Transverse colon (tissue), 4 donors: ENCODE data around the gene ADCY5. TPM values are rescaled to one million over a fixed set of nuclear protein-coding genes. Genes with fewer than 3 reads are reported as not detected.

Experiments
- DNase-seq: peaks from one replicate; pipeline ENCODE4 v3.0.0-alpha.2; 2019
- H3K27ac ChIP-seq, 4 donors: fragments of 200-600 bp; sonication (generic); 2 replicates each; pipeline ENCODE4 v1.5.1; 2016 to 2018; ENCODE audit warnings: inconsistent platforms in 4 of 4
- H3K27me3 ChIP-seq: fragments of 200-600 bp; sonication (generic); 2 replicates; pipeline ENCODE4 v1.5.1; 2017; ENCODE audit warnings: inconsistent platforms
- H3K36me3 ChIP-seq, 4 donors: fragments of 200-600 bp; sonication (generic); 2 replicates each; pipeline ENCODE4 v1.5.1; 2017 to 2019; ENCODE audit warnings: inconsistent platforms in 4 of 4
- H3K4me1 ChIP-seq, 4 donors: fragments of 200-600 bp; sonication (generic); 2 replicates each; pipeline ENCODE4 v1.5.1; 2017 to 2020; ENCODE audit warnings: inconsistent platforms in 4 of 4
- H3K4me3 ChIP-seq, 4 donors: fragments of 200-600 bp; sonication (generic); 1 replicate in 1 of 4; 2 replicates in 3 of 4; pipeline versions ENCODE4 v1.5.1 to v1.6.1; 2017 to 2019; ENCODE audit warnings: inconsistent platforms in 4 of 4
- H3K9me3 ChIP-seq, 2 donors: fragments of 200-600 bp; sonication (generic); 2 replicates each; pipeline ENCODE4 v1.5.1; 2017 to 2019; ENCODE audit warnings: inconsistent platforms in 2 of 2
- EP300 ChIP-seq: sonication (generic); formaldehyde crosslinking; IDR thresholded peaks from one replicate; pipeline ENCODE4 v1.6.1; 2017; ENCODE audit warnings: antibody characterized with exemption, low read depth
- POLR2A ChIP-seq: fragments of 450-650 bp; IDR thresholded peaks from one replicate; pipeline ENCODE4 v1.6.1; 2016; ENCODE audit warnings: antibody characterized with exemption, mild to moderate bottlenecking, moderate library complexity
- POLR2AphosphoS5 ChIP-seq, 3 donors: sonication (generic); formaldehyde crosslinking; IDR thresholded peaks; one replicate each; pipeline ENCODE4 v1.6.1; 2016; ENCODE audit warnings: antibody characterized with exemption in 3 of 3
- WGBS, 2 donors: methylation state at CpG; one replicate each; pipeline ENCODE4 v1.1.5; 2018; ENCODE audit warnings: low coverage in 1 of 2; 5-methylcytosine and 5-hydroxymethylcytosine counted together
- in situ Hi-C, 4 donors: fragments of 200-750 bp; cut with MboI; loops; one replicate each; pipeline versions ENCODE4 v1.15.0 to v1.15.1; 2017; ENCODE audit warnings: low sequenced_read_pairs in 3 of 4, low pct_ligation_motif_present in 1 of 4, low pct_unique_long_range_greater_than_20kb in 1 of 4
- intact Hi-C: fragments of 100-400 bp; cut with DNase I; formaldehyde crosslinking; loops from one replicate; pipeline ENCODE4 v1.15.1; 2023; ENCODE audit warnings: low total_unique reads
- total RNA-seq, 4 donors: library from RNA; depleted of rRNA; stranded (reverse); fragments of >200 nt; gene quantifications; one replicate each; pipeline ENCODE4 v1.1.0, GENCODE V29; 2016
- TF ChIP-seq, protein P1 (sequence below), 5 experiments: fragments of 200-600 bp in 3 of 5; fragments of 450-650 bp in 2 of 5; sonication (generic) in 3 of 5; IDR thresholded peaks; 1 replicate in 2 of 5; 2 replicates in 3 of 5; pipeline ENCODE4 v1.5.1; 2016 to 2017; ENCODE audit warnings: antibody characterized with exemption in 5 of 5, inconsistent platforms in 3 of 5, mild to moderate bottlenecking in 2 of 5, moderate library complexity in 1 of 5

The ADCY5 gene
- total RNA-seq, 4 donors from 2014 or later, result 13.9 to 42.0 (median 28.6) TPM

DNA sequence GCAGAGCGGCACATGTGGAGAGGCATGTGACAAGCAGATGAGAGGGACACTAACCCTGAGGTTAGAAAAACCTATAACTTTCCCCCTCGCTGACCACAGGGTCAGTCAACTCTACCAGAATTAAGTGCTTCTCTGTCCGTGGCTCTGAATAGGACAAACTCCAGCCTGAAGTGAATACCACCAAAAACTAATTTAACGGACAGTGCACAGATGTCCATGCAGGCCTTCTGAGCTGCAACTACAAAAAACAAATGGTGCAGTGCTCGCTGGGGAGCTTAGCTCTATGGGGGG, 59.3 kb downstream of the ADCY5 start:
- Histone ChIP-seq H3K9me3 (no peaks in the 10 kb centered on the region), H3K27me3 (no peaks in the 10 kb centered on the region), H3K36me3 (no peaks in the 10 kb centered on the region), H3K4me1 (peaks cover 5 to 55% (median 18%) of the 10 kb centered on the region in 4 donors), H3K27ac (peak overlapping the region; percentile 69 to 88 (median 83)), H3K4me3 (no peak overlapping the region)
- DNase-seq, result no peak
- in situ Hi-C loops, result no loop called here
- TF ChIP-seq, protein P1, sequence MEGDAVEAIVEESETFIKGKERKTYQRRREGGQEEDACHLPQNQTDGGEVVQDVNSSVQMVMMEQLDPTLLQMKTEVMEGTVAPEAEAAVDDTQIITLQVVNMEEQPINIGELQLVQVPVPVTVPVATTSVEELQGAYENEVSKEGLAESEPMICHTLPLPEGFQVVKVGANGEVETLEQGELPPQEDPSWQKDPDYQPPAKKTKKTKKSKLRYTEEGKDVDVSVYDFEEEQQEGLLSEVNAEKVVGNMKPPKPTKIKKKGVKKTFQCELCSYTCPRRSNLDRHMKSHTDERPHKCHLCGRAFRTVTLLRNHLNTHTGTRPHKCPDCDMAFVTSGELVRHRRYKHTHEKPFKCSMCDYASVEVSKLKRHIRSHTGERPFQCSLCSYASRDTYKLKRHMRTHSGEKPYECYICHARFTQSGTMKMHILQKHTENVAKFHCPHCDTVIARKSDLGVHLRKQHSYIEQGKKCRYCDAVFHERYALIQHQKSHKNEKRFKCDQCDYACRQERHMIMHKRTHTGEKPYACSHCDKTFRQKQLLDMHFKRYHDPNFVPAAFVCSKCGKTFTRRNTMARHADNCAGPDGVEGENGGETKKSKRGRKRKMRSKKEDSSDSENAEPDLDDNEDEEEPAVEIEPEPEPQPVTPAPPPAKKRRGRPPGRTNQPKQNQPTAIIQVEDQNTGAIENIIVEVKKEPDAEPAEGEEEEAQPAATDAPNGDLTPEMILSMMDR (IDR thresholded peaks at IDR 0.05), result no peak
- no peak for TF ChIP-seq EP300
- no peak for TF ChIP-seq POLR2A
- TF ChIP-seq POLR2AphosphoS5 (IDR thresholded peaks at IDR 0.05), result no peak
- WGBS, 2 donors, result 73 to 90% methylated on average over 2 to 5 of the region's 5 CpGs
- intact Hi-C loops, result no loop called here

DNA sequence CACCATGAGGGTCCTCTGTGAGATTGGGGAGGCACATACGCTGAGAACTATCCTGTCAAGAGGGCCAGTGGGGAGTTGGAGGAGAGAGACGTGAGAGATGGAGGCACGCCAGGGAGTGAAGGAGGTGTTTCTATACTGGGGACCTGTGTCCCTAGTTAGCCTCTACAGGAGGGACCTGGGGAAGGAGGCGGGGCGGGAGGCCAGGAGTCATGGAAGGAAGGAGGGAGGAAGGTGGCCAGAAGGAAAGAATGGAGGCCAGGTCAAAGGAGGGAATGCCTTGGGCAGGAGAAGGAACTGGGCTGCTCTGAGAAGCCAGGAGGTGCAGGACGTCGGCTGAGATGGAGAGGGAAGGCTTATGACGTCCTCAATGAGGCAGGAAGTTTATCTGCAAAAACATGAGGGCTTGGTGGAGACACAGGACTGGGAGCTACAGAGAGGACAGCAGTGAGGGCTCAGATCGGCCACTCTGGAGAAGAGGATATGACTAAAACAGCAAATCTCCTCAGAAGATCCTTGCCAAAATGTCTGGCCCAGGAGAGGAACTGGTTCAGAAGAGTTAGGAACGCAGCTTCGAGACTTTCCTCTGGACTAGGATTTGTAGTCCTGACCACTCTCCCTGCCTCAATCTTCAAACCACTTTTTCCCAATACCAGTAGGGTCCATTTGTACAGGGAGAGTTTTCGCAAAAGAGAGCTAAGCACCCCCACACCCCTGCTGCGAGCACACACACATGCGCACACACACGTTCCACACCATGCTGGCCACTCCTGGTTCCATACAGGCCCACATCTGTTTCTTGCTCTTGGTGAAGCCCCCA, 59.9 kb downstream of the ADCY5 start:
- Histone ChIP-seq H3K9me3 (no peaks in the 10 kb centered on the region), H3K27me3 (no peaks in the 10 kb centered on the region), H3K27ac (peak overlapping the region; percentile 69 to 88 (median 83)), H3K36me3 (no peaks in the 10 kb centered on the region), H3K4me1 (peaks cover 5 to 60% (median 22%) of the 10 kb centered on the region in 4 donors), H3K4me3 (no peak overlapping the region)
- no peak for DNase-seq
- in situ Hi-C loops, result no loop called here
- WGBS, 2 donors, result 72 to 75% methylated on average over 6 to 15 of the region's 15 CpGs
- TF ChIP-seq EP300 (no peak), POLR2A (no peak), POLR2AphosphoS5 (IDR thresholded peaks at IDR 0.05) (no peak)
- TF ChIP-seq, protein P1 (IDR thresholded peaks at IDR 0.05), result no peak
- intact Hi-C loops, result no loop called here

DNA sequence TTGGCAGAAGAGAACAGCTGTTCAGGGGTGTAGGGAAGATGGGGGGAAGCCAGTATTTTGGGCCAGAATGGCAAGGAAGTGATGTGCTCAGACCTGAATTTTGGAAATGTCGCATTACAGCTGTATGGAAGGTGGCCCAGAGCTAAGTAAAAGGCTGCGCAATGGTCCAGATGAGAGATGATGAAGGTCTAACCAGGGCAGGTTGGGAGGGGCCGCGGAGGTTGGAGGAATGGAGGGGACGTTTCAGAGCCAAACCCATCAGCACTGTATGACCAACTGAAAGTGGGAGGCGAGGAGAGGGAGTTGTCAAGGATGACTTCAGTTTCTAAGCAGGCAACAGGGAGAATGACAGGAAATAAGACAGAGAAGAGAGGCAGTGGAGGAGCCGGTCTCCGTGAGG, 60.8 kb downstream of the ADCY5 start:
- Histone ChIP-seq H3K4me3 (no peak overlapping the region), H3K27me3 (no peaks in the 10 kb centered on the region), H3K36me3 (no peaks in the 10 kb centered on the region), H3K9me3 (no peaks in the 10 kb centered on the region), H3K27ac (peak overlapping the region; percentile 69 to 88 (median 83)), H3K4me1 (peaks cover 5 to 63% (median 26%) of the 10 kb centered on the region in 4 donors)
- no peak for DNase-seq
- intact Hi-C loops (no loop called here), in situ Hi-C loops (no loop called here)
- 82 to 90% methylated on average over 8 of the region's 8 CpGs for WGBS, 2 donors
- TF ChIP-seq, protein P1 (IDR thresholded peaks at IDR 0.05), result no peak
- TF ChIP-seq POLR2AphosphoS5 (IDR thresholded peaks at IDR 0.05) (no peak), POLR2A (no peak), EP300 (no peak)

DNA sequence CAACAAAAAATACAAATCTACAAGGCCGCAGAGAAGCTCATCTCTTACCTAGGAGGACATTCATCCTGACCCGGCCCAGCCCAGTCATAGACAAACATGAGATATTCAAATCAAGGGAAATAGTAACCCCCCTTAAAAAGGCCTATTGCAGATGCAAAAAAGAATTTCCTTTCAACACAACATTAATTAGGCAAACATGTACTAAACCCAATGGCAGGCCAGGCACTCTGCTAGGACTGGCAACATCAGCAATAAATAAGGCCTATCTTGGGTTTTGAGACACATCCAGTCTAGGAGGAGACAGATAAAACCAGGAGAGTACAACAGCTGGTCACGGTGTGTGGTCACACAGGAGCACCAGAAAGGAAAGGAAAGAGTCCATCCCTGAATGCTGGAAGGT, 61.4 kb downstream of the ADCY5 start:
- WGBS, 2 donors, result 67 to 91% methylated on average over 1 to 3 of the region's 3 CpGs

More for the DNA sequence above, 61.4 kb downstream of the ADCY5 start:
- no peaks in the 10 kb centered on the region for H3K36me3 ChIP-seq
- TF ChIP-seq POLR2AphosphoS5 (IDR thresholded peaks at IDR 0.05), result no peak
- no peak for TF ChIP-seq POLR2A
- TF ChIP-seq EP300, result no peak
- TF ChIP-seq, protein P1 (IDR thresholded peaks at IDR 0.05), result no peak
- H3K27me3 ChIP-seq, result no peaks in the 10 kb centered on the region
- H3K4me3 ChIP-seq, result no peak overlapping the region
- in situ Hi-C loops, result no loop called here
- DNase-seq, result no peak
- intact Hi-C loops, result no loop called here
- no peaks in the 10 kb centered on the region for H3K9me3 ChIP-seq
- H3K27ac ChIP-seq, result peak overlapping the region; percentile 69 to 88 (median 83)
- peaks cover 5 to 63% (median 27%) of the 10 kb centered on the region in 4 donors for H3K4me1 ChIP-seq
